Measurements from ENCODE around the gene TMEM44.

DNA sequence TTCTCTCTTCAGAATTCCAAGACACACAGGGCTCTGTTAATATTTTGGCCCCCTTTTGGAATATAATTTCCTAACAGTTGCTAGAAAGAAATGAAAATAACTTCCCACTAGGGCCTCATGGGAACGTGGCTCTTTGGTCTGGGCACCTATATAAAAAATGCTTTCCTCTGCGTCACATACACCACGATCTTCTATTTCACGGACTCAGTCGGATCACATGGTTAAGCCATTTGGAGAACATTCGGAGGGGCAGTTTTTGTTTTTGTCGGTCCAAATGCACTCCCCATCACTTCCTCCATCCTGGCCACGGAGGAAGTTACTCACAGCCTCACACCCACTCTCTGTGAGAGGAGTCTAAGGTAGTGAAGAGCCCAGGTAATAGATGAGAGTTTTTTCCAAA is 21.0 kb downstream of the TMEM44 start:
- TF ChIP-seq CTCF (IDR thresholded peaks at IDR 0.05) = no peak
- no peak for TF ChIP-seq POLR2AphosphoS5 (IDR thresholded peaks at IDR 0.05)
- TF ChIP-seq POLR2A (IDR thresholded peaks at IDR 0.05) = no peak
